ENCODE measurements around the gene HES3.
A peak's percentile ranks its signal among the peaks of the same experiment; 100 is the strongest.

HES3 gene

DNA sequence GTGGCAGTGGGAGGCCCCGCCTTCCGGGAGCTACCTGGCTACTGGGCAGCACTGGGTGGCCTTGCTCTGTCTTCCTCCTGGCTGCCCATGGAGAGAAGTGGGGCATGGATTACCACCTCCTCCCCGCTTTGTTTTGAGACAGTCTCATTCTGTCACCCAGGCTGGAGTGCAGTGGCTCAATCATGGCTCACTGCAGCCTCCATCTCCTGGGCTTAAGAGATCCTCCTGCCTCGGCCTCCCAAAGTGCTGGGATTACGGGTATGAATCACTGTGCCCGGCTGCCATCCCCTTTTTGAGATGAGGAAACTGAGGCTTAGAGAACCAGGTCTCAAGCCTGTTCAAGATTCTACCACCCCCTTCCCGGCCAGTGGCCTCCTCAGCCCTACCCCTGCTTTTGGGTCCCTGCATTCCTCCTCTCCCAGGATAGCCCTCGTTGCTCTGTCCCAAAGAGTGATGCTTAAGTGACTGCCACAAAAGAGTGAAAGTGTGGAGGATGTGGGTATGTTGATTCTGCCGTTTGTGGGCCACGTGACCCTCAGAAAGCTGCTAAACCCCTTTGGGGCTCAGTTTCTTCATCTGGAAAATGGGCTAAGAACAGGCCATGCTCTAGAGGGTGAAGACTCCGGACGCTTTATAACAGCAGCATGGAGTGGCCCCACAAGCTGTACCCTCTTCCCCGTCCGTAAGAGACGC lies 7.8 kb downstream of the HES3 start:
- H3K4me1 ChIP-seq = peaks cover 17 to 36% (median 25%) of the 10 kb centered on the region in 10 experiments
- no peak overlapping the region for H3K9ac ChIP-seq
- peaks cover 0 to 29% (median 16%) of the 10 kb centered on the region in 11 experiments; a peak in 13 of 22 replicates for H3K36me3 ChIP-seq
- H3K27me3 ChIP-seq = peaks cover 42 to 57% (median 46%) of the 10 kb centered on the region in 11 experiments
- H3K4me2 ChIP-seq = no peak overlapping the region
- no peak overlapping the region for H3K27ac ChIP-seq
- no peak overlapping the region for H3K4me3 ChIP-seq
- peaks cover 0 to 98% (median 88%) of the 10 kb centered on the region in 11 experiments; a peak in 19 of 22 replicates for H4K20me1 ChIP-seq
- no peak for TF ChIP-seq Cebpa-rat (IDR thresholded peaks at IDR 0.05)
- H3K9me3 ChIP-seq (replicated peaks in 1 of 11) = no peaks in the 10 kb centered on the region

DNA sequence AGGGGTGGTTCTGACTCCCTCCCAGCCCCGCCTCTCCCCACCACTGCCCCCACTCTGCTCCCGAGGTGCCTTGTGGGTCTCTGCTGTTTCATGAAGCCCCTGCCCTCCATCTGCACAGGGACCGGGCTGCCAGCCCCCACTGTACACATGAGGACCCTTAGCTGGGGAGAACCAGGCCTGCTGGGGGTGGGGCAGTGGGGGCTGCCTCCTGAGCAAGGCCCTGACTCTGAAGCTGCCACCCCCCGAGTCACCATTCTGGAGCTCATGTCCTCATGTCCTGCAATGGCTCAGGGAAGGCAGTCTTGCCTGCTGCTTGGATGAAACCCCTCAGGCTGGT lies 8.4 kb downstream of the HES3 start:
- H3K36me3 ChIP-seq = peaks cover 0 to 29% (median 16%) of the 10 kb centered on the region in 11 experiments; a peak in 13 of 22 replicates
- peaks cover 42 to 56% (median 46%) of the 10 kb centered on the region in 11 experiments for H3K27me3 ChIP-seq
- no peak overlapping the region for H3K4me2 ChIP-seq
- peaks cover 0 to 98% (median 88%) of the 10 kb centered on the region in 11 experiments; a peak in 20 of 22 replicates for H4K20me1 ChIP-seq
- H3K4me1 ChIP-seq = peaks cover 16 to 31% (median 21%) of the 10 kb centered on the region in 10 experiments
- H3K9ac ChIP-seq = no peak overlapping the region
- no peak overlapping the region for H3K4me3 ChIP-seq
- H3K27ac ChIP-seq = no peak overlapping the region
- H3K9me3 ChIP-seq (replicated peaks in 1 of 11) = no peaks in the 10 kb centered on the region
- no peak for TF ChIP-seq Cebpa-rat (IDR thresholded peaks at IDR 0.05)

DNA sequence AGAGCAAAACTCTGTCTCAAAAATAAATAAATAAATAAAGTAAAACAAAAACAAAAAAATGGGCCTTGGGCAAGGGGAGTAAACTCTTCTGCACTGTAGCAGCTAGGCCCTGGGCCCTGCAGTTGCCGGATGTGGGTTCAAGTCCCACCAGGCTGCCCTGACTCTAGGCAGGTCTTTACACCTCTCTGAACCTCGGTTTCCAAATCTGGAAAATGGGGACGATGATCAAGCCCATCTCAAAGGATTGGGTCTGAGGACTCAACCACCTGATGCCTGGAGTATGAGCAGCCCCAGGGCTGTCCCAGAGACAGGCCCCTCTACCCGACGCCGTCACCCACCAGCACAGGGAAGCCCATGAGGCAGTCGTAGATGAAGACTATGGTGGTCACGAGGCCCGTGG lies 9.4 kb downstream of the HES3 start:
- Histone ChIP-seq H3K4me2 (no peak overlapping the region), H3K4me3 (no peak overlapping the region), H3K27me3 (peaks cover 37 to 45% (median 40%) of the 10 kb centered on the region in 11 experiments), H4K20me1 (peaks cover 0 to 98% (median 88%) of the 10 kb centered on the region in 11 experiments; a peak in 20 of 22 replicates), H3K36me3 (peaks cover 0 to 29% (median 16%) of the 10 kb centered on the region in 11 experiments; a peak in 13 of 22 replicates), H3K4me1 (peaks cover 16 to 23% (median 20%) of the 10 kb centered on the region in 10 experiments), H3K27ac (no peak overlapping the region), H3K9ac (no peak overlapping the region), H3K9me3 (replicated peaks in 1 of 11) (no peaks in the 10 kb centered on the region)
- no peak for TF ChIP-seq Cebpa-rat (IDR thresholded peaks at IDR 0.05)

DNA sequence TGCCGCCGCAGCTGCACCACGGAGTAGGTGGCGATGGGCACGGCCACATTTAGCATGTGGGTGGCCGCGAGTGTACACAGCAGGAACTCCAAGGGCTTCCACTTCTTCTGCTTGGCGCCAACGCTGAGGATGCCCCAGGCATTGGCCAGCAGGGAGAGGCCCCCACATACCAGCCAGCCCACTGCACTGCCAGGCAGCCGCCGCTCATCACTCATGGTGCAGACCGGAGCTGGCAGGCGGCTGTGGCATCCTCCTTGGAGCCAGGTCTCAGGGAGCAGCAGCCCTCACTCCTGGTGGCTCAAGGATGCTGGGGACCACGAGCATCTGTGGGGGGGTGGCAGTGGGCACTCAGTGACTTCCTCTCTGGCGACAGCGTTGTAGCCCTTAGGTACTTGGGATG lies 10.7 kb downstream of the HES3 start:
- no peak for TF ChIP-seq Cebpa-rat (IDR thresholded peaks at IDR 0.05)
- no peak overlapping the region for H3K4me2 ChIP-seq
- no peak overlapping the region for H3K9ac ChIP-seq
- no peak overlapping the region for H3K27ac ChIP-seq
- peaks cover 6 to 98% (median 88%) of the 10 kb centered on the region in 11 experiments; a peak in 20 of 22 replicates for H4K20me1 ChIP-seq
- H3K4me1 ChIP-seq = peaks cover 6 to 18% (median 15%) of the 10 kb centered on the region in 10 experiments; a peak in 19 of 20 replicates
- H3K36me3 ChIP-seq = peaks cover 0 to 29% (median 16%) of the 10 kb centered on the region in 11 experiments; a peak in 13 of 22 replicates
- peaks cover 24 to 32% (median 26%) of the 10 kb centered on the region in 11 experiments for H3K27me3 ChIP-seq
- H3K9me3 ChIP-seq (replicated peaks in 1 of 11) = no peaks in the 10 kb centered on the region
- H3K4me3 ChIP-seq = no peak overlapping the region

DNA sequence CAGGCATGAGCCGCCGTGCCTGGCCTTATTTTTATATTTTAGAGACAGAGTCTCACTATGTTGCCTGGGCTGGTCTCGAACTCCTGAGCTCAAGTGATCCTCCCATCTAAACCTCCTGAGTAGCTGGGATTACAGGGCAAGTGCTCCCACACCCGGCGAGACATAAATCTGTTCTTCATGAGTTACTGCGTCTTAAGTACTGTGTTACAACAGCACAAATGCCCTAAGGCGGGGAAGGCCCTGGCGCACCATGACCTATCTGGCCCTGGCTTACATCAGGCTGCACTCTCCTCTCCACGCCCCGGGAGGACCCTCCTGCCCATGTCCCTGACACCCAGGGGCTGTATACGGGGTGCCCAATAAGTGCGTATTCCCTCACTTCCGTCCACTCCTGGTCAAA lies 12.7 kb downstream of the HES3 start:
- H3K4me2 ChIP-seq = no peak overlapping the region
- H4K20me1 ChIP-seq = peaks cover 6 to 89% (median 74%) of the 10 kb centered on the region in 11 experiments; a peak in 20 of 22 replicates
- peaks cover 0 to 28% (median 16%) of the 10 kb centered on the region in 11 experiments; a peak in 13 of 22 replicates for H3K36me3 ChIP-seq
- TF ChIP-seq Cebpa-rat (IDR thresholded peaks at IDR 0.05) = no peak
- H3K4me3 ChIP-seq = no peak overlapping the region
- H3K9ac ChIP-seq = no peak overlapping the region
- no peak overlapping the region for H3K27ac ChIP-seq
- H3K27me3 ChIP-seq = peaks cover 4 to 17% (median 9%) of the 10 kb centered on the region in 11 experiments
- no peaks in the 10 kb centered on the region for H3K9me3 ChIP-seq (replicated peaks in 1 of 11)
- peaks cover 0 to 21% (median 17%) of the 10 kb centered on the region in 10 experiments; a peak in 18 of 20 replicates for H3K4me1 ChIP-seq

DNA sequence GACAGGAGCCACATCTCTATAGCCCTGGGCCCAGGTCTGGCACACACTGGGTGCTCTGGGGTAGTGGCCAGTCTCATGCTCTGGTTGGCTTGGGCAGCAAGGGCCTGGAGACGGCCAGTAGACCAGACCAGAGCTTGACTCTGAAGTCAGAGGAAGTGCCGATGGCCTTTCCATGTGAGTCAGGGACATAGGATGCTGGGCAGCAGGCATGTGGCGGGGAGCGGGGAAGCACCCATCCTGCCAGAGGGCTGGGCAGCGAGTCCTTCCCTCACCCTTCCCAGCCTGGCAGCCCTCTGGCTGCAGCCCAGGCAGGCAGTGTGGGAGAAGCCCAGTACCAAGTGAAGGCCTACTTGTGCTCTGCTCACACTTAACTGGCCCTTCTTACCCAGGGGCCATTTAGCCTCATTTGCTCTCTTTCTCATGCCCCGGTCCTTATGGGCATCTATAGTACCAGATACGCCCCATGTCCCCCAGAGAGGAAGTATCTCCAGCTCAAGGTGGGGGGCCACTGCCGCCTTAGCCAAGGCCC lies 13.6 kb downstream of the HES3 start:
- Histone ChIP-seq H3K27me3 (peaks cover 0 to 14% (median 0%) of the 10 kb centered on the region in 11 experiments; a peak in 7 of 22 replicates), H3K27ac (no peak overlapping the region), H4K20me1 (peaks cover 6 to 89% (median 68%) of the 10 kb centered on the region in 11 experiments; a peak in 20 of 22 replicates), H3K9ac (no peak overlapping the region), H3K4me3 (no peak overlapping the region), H3K4me1 (peaks cover 6 to 31% (median 27%) of the 10 kb centered on the region in 10 experiments; a peak in 19 of 20 replicates), H3K4me2 (no peak overlapping the region), H3K36me3 (peaks cover 0 to 23% (median 16%) of the 10 kb centered on the region in 11 experiments; a peak in 13 of 22 replicates), H3K9me3 (replicated peaks in 1 of 11) (no peaks in the 10 kb centered on the region)
- TF ChIP-seq Cebpa-rat (IDR thresholded peaks at IDR 0.05) = no peak

DNA sequence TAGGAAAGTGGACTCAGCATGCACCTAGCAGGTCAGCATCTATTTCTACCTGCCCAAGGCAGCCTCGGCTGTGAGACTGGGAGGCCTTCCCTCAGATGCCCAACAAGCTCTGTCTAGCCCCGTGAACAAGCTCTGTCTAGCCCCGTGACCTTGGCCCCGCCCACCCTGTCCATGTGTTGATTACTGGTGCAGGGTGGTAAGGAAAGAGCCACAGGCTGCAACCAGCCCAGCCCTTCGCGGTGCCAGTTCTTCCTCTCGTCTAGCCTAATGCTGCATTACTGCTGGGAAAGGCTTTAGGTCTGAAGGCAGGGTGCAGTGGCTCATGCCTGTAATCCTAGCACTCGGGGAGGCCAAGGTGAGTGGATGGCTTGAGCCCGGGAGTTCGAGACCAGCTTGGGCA lies 14.7 kb downstream of the HES3 start:
- peaks cover 0 to 20% (median 0%) of the 10 kb centered on the region in 11 experiments; a peak in 6 of 22 replicates for H3K27me3 ChIP-seq
- no peak overlapping the region for H3K4me3 ChIP-seq
- no peak for TF ChIP-seq Cebpa-rat (IDR thresholded peaks at IDR 0.05)
- H3K4me1 ChIP-seq = peaks cover 16 to 42% (median 38%) of the 10 kb centered on the region in 10 experiments
- H3K27ac ChIP-seq = no peak overlapping the region
- peaks cover 0 to 13% (median 12%) of the 10 kb centered on the region in 11 experiments; a peak in 13 of 22 replicates for H3K36me3 ChIP-seq
- no peaks in the 10 kb centered on the region for H3K9me3 ChIP-seq (replicated peaks in 1 of 11)
- no peak overlapping the region for H3K9ac ChIP-seq
- peaks cover 6 to 89% (median 63%) of the 10 kb centered on the region in 11 experiments; a peak in 20 of 22 replicates for H4K20me1 ChIP-seq
- H3K4me2 ChIP-seq = peak overlapping the region in 3 of 11 experiments; percentile 92 to 98 (median 97); a peak in 5 of 22 replicates

DNA sequence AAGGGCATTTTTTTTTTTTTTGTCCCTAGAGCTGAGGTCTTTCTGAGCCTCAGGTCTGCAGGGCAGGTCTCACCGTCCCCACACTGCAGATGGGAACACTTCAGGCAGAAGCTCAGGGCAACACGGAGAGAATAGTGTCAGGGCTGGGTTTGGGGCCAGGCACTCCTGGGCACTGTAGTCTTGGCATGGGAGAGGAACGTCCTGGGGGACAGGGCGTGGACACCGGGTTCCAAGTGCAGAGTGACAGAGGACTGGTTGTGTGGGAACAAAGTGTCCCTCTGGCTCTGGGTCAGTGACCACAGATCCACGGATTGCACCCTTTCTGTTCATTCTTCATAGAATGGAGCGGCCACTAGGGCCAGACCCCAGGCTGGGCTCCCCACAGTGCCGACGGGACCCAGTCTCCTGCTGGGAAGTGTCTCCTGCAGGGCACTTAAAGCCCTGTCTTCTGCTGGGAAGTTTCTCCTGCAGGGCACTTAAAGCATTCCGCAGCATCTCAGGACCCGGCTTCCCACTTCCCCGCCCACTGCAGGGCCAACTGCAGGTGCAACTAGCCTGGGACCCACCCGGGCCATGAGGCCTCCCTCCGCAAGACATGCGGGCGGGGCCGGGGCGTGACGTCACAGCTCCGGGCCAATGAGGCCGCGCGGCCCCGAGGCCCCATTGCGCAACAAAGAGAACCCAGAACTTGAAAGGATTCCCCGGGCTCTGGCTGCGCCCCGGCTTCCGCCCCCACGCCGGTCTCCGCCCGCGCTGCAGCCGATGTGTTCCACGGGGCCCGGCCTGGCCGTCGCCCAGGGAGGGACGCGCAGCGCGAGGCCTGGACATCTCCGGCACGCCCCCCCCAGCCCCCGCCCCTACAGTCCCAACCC lies 15.7 kb downstream of the HES3 start:
- peaks cover 6 to 89% (median 61%) of the 10 kb centered on the region in 11 experiments; a peak in 20 of 22 replicates for H4K20me1 ChIP-seq
- H3K36me3 ChIP-seq = peaks cover 0 to 2% (median 2%) of the 10 kb centered on the region in 11 experiments; a peak in 8 of 22 replicates
- peak overlapping the region in 3 of 11 experiments; percentile 83 to 96 (median 85); a peak in 5 of 22 replicates for H3K27ac ChIP-seq
- peak; percentile 93 to 100 (median 98) for TF ChIP-seq Cebpa-rat (IDR thresholded peaks at IDR 0.05)
- H3K4me2 ChIP-seq = peak overlapping the region; percentile 81 to 100 (median 97)
- H3K9ac ChIP-seq = peak overlapping the region in 7 of 11 experiments; percentile 8 to 96 (median 83); a peak in 12 of 22 replicates
- peaks cover 0 to 20% (median 0%) of the 10 kb centered on the region in 11 experiments; a peak in 6 of 22 replicates for H3K27me3 ChIP-seq
- H3K4me3 ChIP-seq = peak overlapping the region; percentile 77 to 95 (median 82)
- peaks cover 27 to 52% (median 48%) of the 10 kb centered on the region in 10 experiments for H3K4me1 ChIP-seq
- H3K9me3 ChIP-seq (replicated peaks in 1 of 11) = no peaks in the 10 kb centered on the region
